ENCODE results near the gene RNF115. TPM values are rescaled to one million over a fixed set of nuclear protein-coding genes. Genes with fewer than 3 reads are reported as not detected.
A peak's percentile ranks its signal among the peaks of the same experiment; 100 is the strongest.

Gene RNF115
- total and polyA plus RNA-seq, 2 of the 13 experiments (the other 11 are each of a cell fraction or from before 2014, with no cell fraction given): 6.0 to 10.1 TPM

DNA sequence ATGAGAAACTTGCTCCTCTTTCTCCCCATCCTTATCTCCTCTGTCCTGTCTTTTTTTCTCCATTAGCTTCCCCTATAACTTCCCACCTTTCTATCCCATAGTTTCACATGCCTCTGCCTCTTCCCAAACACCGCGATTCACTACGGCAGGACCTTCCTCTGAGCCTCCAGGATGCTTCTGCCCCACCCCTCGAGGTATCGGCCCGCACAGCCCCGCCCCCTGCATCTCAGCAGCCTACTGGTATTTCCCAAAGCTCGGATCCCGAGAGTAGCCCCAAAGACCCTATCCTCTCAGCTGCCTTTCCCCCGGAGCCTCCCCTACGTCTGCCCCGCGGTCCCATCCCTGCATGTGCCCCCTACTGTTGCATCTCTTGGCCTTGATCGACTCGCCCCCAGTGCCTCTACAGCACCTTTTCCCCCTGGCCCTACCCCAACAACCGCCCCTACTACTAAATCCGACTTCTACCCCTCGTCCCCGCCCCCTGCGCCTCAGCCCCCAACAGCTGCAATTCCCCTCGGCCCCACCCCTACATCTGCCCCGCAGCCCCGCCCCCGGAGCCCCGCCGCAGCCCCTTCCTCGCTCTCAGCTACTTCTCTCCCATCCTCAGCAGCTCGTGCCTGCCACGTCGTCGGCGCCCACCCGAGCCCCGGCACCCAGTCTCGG, 34.5 kb upstream of the RNF115 start (continued):
- TF ChIP-seq ZNF839 (CRISPR knock-in tag; IDR thresholded peaks at IDR 0.05; ENCODE audit: borderline replicate concordance) (0 out of 2 replicates have a peak, but pooled peaks have one; percentile 32), ZNF850 (CRISPR knock-in tag; conservative IDR thresholded peaks at IDR 0.05) (no peak), PRMT3 (CRISPR knock-in tag; IDR thresholded peaks at IDR 0.05; ENCODE audit: borderline replicate concordance, low read depth) (no peak), HMGA1 (CRISPR knock-in tag; conservative IDR thresholded peaks at IDR 0.05) (no peak), ZNF138 (CRISPR knock-in tag; IDR thresholded peaks at IDR 0.05; ENCODE audit: low read depth) (no peak), ZNF501 (CRISPR knock-in tag; IDR thresholded peaks at IDR 0.05) (no peak), FOXA1 (IDR thresholded peaks at IDR 0.05) (no peak), FOXA1 (CRISPR knock-in tag; IDR thresholded peaks at IDR 0.05) (no peak), ZNF317 (CRISPR knock-in tag; IDR thresholded peaks at IDR 0.05) (peak; percentile 12; the same call in 1 of the 2 replicates), RORA (CRISPR knock-in tag; IDR thresholded peaks at IDR 0.05) (no peak), SMAD1 (CRISPR knock-in tag; IDR thresholded peaks at IDR 0.05; ENCODE audit: borderline replicate concordance, low read depth) (no peak), YEATS4 (CRISPR knock-in tag; IDR thresholded peaks at IDR 0.05; ENCODE audit: borderline replicate concordance) (no peak)
- TF ChIP-seq, protein P1, sequence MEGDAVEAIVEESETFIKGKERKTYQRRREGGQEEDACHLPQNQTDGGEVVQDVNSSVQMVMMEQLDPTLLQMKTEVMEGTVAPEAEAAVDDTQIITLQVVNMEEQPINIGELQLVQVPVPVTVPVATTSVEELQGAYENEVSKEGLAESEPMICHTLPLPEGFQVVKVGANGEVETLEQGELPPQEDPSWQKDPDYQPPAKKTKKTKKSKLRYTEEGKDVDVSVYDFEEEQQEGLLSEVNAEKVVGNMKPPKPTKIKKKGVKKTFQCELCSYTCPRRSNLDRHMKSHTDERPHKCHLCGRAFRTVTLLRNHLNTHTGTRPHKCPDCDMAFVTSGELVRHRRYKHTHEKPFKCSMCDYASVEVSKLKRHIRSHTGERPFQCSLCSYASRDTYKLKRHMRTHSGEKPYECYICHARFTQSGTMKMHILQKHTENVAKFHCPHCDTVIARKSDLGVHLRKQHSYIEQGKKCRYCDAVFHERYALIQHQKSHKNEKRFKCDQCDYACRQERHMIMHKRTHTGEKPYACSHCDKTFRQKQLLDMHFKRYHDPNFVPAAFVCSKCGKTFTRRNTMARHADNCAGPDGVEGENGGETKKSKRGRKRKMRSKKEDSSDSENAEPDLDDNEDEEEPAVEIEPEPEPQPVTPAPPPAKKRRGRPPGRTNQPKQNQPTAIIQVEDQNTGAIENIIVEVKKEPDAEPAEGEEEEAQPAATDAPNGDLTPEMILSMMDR (CRISPR knock-in tag; IDR thresholded peaks at IDR 0.05): peak; percentile 6; the same call in 1 of the 2 replicates
- TF ChIP-seq, protein P2, sequence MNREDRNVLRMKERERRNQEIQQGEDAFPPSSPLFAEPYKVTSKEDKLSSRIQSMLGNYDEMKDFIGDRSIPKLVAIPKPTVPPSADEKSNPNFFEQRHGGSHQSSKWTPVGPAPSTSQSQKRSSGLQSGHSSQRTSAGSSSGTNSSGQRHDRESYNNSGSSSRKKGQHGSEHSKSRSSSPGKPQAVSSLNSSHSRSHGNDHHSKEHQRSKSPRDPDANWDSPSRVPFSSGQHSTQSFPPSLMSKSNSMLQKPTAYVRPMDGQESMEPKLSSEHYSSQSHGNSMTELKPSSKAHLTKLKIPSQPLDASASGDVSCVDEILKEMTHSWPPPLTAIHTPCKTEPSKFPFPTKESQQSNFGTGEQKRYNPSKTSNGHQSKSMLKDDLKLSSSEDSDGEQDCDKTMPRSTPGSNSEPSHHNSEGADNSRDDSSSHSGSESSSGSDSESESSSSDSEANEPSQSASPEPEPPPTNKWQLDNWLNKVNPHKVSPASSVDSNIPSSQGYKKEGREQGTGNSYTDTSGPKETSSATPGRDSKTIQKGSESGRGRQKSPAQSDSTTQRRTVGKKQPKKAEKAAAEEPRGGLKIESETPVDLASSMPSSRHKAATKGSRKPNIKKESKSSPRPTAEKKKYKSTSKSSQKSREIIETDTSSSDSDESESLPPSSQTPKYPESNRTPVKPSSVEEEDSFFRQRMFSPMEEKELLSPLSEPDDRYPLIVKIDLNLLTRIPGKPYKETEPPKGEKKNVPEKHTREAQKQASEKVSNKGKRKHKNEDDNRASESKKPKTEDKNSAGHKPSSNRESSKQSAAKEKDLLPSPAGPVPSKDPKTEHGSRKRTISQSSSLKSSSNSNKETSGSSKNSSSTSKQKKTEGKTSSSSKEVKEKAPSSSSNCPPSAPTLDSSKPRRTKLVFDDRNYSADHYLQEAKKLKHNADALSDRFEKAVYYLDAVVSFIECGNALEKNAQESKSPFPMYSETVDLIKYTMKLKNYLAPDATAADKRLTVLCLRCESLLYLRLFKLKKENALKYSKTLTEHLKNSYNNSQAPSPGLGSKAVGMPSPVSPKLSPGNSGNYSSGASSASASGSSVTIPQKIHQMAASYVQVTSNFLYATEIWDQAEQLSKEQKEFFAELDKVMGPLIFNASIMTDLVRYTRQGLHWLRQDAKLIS (CRISPR knock-in tag; IDR thresholded peaks at IDR 0.05): no peak

Data from HepG2 (cell line).